Measurements from ENCODE around the gene KRT28.
"Not testable (repeated sequence)": the region's sequence is repeated elsewhere in the genome, so short reads cannot be mapped to it uniquely, and the experiment has no call there.

The KRT28 gene

GRCh38 chr17:40777459-40777858, 22.3 kb downstream of the KRT28 start:
- FAIRE-seq, result no peak

- no peak for FAIRE-seq
Observed at GRCh38 chr17:40775945-40776344, 23.8 kb downstream of the KRT28 start.

DNA sequence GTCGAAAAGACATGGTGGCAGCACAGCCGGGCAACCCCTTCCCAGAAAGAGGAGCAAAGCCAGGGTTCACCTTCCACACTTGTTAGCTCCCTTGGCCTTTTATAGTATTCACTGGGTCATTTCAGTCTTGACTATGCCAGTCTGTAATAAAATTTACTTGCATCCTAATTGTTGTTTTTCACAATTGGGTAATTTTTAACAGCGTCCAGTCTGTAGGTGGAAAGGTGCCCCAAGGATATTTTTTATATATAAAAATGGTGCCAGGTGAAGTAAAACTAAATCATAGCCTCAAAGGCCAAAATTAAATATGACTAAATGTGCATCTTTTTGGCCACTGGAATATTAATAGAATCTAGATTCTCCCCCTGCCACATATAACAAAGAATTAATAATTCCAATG, 27.7 kb downstream of the KRT28 start, which contains the start of gene KRT26:
Gene KRT26 (minus strand): TSS at position 101 of the 400 bp plus-strand sequence. CDS start 88 bp downstream, at position 13.
- FAIRE-seq, result no peak

DNA sequence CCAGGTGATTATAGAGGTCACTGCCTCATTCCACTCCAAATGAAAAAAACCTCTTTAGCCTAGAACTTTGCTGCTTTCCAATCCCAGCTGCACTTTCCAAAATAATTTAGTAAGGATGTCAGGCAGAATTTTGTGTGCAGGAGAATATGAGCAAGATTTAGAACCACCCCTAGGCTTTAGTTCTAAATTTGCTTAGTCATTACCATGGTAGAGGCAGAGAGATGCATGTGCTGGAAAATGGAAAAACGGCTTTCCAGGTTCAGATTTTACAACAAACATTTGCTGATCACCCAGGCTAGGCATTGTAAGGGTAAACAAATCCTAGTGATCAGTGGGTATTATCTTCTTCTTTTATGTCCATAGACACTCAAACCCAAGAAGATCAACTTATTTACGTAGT, 34.1 kb downstream of the KRT28 start:
- no peak for FAIRE-seq

GRCh38 chr17:40763752-40764151, 36.0 kb downstream of the KRT28 start:
- no peak for FAIRE-seq

GRCh38 chr17:40760105-40761016, 39.4 kb downstream of the KRT28 start:
- no peak for FAIRE-seq

- no peak for FAIRE-seq
Observed at GRCh38 chr17:40755231-40755630, 44.5 kb downstream of the KRT28 start, which contains the start of gene KRT25. Gene KRT25, minus strand, starts transcription at chr17:40755331. Its CDS starts 60 bp downstream, at chr17:40755271.

- no peak for FAIRE-seq
Observed at GRCh38 chr17:40753804-40754203, 46.0 kb downstream of the KRT28 start.

DNA sequence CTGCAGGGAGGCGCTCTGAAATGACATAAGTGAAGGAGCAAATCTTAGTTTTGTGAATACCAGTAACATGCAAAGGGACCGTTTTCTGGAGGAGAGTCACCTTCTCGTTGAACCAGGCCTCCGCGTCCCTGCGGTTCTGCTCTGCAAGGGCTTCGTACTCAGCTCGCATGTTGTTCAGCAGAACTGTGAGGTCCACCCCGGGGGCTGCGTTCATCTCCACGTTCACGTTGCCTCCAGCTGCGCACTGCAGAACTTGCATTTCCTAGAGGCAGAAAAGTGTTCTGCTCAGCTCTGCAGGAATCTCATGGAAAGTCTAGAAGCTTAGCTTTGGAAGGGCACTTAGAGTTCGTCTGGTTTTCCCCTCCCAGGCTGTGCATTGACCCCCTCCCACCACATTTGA, 48.7 kb downstream of the KRT28 start:
- no peak for FAIRE-seq

DNA sequence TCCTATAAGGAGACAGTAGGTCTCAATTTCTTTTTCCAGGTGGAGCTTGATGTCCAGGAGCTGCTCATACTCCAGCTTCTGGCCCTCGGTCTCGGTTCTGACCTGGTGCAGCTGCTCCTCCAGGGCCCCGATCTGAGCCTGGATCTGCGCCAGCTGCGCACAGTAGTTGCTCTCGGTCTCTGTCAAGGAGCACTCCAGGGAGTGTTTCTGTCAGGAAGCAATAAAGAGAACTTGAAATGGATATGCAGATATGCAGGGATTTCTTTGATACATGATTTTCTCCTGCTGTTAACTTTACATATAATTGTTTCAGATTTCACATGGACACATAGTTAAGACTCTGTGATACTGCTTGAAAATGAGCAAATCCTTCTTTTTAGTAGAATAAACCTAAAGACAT, 49.4 kb downstream of the KRT28 start:
- no peak for FAIRE-seq

DNA sequence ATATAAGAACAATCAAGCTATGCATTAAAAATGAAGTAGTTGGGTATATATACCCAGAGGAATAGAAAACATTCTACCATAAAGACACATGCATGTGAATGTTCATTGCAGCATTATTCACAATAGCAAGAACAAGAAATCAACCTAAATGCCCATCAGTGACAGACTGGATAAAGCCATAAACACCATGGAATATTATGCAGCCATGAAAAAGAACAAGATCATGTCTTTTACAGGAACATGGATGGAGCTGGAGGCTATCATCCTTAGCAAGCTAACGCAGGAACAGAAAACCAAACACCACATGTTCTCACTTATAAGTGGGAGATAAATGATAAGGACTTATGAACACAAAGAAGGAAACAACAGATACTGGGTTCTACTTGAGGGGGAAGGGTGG, 51.1 kb downstream of the KRT28 start:
- not testable (repeated sequence) for FAIRE-seq
